ENCODE results near the gene HCFC1.
"Not testable (repeated sequence)": the region's sequence is repeated elsewhere in the genome, so short reads cannot be mapped to it uniquely, and the experiment has no call there.

Gene HCFC1

DNA sequence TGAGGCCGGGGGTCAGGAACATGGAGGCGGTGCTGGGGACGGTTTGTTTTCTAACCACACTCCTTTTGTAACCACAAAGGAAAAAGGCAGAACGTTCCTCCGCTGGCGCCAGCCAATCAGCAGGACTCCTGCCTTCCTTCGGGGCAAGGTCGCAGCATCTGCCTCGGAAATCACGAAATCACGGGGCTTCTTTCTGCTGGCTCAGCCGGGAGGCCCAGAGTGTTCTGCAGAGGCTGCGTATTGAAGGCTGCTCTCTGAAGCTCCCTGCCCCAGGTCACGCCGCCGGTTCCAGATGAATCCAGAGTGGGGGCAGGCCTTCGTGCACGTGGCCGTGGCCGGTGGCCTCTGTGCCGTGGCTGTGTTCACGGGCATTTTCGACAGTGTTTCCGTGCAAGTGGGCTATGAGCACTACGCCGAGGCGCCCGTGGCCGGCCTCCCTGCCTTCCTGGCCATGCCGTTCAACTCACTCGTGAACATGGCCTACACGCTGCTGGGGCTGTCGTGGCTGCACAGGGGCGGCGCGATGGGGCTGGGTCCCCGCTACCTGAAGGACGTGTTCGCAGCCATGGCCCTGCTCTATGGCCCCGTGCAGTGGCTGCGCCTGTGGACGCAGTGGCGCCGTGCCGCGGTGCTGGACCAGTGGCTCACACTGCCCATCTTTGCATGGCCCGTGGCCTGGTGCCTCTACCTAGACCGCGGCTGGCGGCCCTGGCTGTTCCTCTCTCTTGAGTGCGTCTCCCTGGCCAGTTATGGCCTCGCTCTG is 10.3 kb upstream of the HCFC1 start:
- Histone ChIP-seq H3K4me1 (ENCODE audit: control insufficient read depth in 1 of 2, insufficient read depth in 2 of 2, low read length in 2 of 2) (no peaks in the 10 kb centered on the region), H3K36me3 (ENCODE audit: control insufficient read depth in 1 of 2, insufficient read depth in 2 of 2, low read length in 2 of 2) (peaks cover 2 to 5% of the 10 kb centered on the region in 2 experiments), H4K8ac (ENCODE audit: low read depth, low read length) (no peak overlapping the region), H2BK12ac (ENCODE audit: low read length) (no peak overlapping the region), H3K18ac (ENCODE audit: low read length) (no peak overlapping the region), H2BK5ac (ENCODE audit: low read depth, low read length, poor library complexity) (no peak overlapping the region), H2AK5ac (ENCODE audit: low read length) (no peak overlapping the region), H4K12ac (ENCODE audit: low read depth, low read length) (peak overlapping the region; percentile 47), H3K27me3 (ENCODE audit: insufficient read depth, low read length) (no peaks in the 10 kb centered on the region), H3K14ac (ENCODE audit: low read length) (no peak overlapping the region), H3K4me3 (ENCODE audit: low read depth, low read length) (no peak overlapping the region), H3K9me3 (ENCODE audit: insufficient read depth, low read depth, low read length) (no peaks in the 10 kb centered on the region), H4K91ac (ENCODE audit: low read depth, low read length) (no peak overlapping the region), H3K79me2 (ENCODE audit: control insufficient read depth, insufficient read depth, low read length, poor library complexity) (no peaks in the 10 kb centered on the region), H3K4ac (ENCODE audit: low read depth, low read length) (no peak overlapping the region), H2BK120ac (ENCODE audit: insufficient read depth, low read length, poor library complexity) (no peak overlapping the region), H3K4me2 (ENCODE audit: low read length) (no peak overlapping the region), H3K79me1 (ENCODE audit: low read length) (no peaks in the 10 kb centered on the region), H3K23ac (ENCODE audit: low read length) (no peak overlapping the region), H3K27ac (ENCODE audit: low read depth, low read length) (no peak overlapping the region), H2AFZ (ENCODE audit: insufficient read depth, low read length, poor library complexity) (no peak overlapping the region), H3K9ac (ENCODE audit: low read length) (no peak overlapping the region)
- DNase-seq = no peak
- WGBS (ENCODE audit: extremely low coverage, insufficient coverage, insufficient read length) = no CpG with 5 or more reads among the region's 52 CpGs

DNA sequence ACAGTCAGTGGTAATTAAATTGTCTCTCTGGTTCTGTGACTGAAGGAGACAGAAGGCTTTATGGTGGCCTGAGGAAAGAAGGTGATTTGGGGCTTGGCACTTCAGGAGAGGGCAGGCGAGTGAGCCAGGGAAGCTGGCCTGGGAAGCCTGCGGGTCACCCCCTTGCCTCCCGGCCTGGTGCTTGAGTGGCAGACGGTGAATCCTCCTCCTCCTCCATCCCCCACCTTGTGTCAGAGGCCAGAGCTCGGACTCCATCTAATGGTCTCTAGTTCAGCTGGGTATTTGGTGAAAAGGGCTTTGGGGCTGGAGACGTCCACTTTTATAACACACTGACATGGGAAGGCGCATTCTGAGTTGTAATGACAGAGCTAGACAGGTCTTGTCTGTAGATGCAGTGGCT is 9.6 kb upstream of the HCFC1 start:
- no CpG with 5 or more reads among the region's 7 CpGs for WGBS (ENCODE audit: extremely low coverage, insufficient coverage, insufficient read length)
- H3K4me1 ChIP-seq (ENCODE audit: control insufficient read depth in 1 of 2, insufficient read depth in 2 of 2, low read length in 2 of 2) = no peaks in the 10 kb centered on the region
- H3K4me2 ChIP-seq (ENCODE audit: low read length) = no peak overlapping the region

DNA sequence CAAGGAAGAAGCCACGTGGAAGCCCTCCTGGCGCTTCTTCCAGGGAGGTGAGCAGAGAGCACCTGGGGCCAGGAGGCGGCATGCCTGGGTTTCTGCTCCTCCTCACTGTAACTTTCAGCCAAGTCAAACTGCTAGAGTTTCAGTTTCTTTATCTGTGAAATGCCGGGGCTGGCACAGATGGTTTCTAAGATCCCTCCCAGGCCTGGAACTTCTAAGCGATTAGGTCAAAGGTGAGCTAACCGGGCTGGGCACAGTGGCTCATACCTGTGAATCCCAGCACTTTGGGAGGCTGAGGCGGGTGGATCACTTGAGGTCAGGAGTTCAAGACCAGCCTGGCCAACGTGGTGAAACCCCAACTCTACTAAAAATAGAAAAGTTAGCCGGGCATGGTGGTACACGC is 8.8 kb upstream of the HCFC1 start:
- not testable (repeated sequence) for H2BK5ac ChIP-seq (ENCODE audit: low read depth, low read length, poor library complexity); H2BK12ac ChIP-seq (ENCODE audit: low read length); H4K91ac ChIP-seq (ENCODE audit: low read depth, low read length); H2AK5ac ChIP-seq (ENCODE audit: low read length); H3K79me2 ChIP-seq (ENCODE audit: control insufficient read depth, insufficient read depth, low read length, poor library complexity); H3K36me3 ChIP-seq (ENCODE audit: control insufficient read depth in 1 of 2, insufficient read depth in 2 of 2, low read length in 2 of 2); H3K27me3 ChIP-seq (ENCODE audit: insufficient read depth, low read length); H3K14ac ChIP-seq (ENCODE audit: low read length); H3K4me1 ChIP-seq (ENCODE audit: control insufficient read depth in 1 of 2, insufficient read depth in 2 of 2, low read length in 2 of 2); H2BK120ac ChIP-seq (ENCODE audit: insufficient read depth, low read length, poor library complexity); H4K8ac ChIP-seq (ENCODE audit: low read depth, low read length); H3K79me1 ChIP-seq (ENCODE audit: low read length); H4K12ac ChIP-seq (ENCODE audit: low read depth, low read length); H3K27ac ChIP-seq (ENCODE audit: low read depth, low read length); H3K4me3 ChIP-seq (ENCODE audit: low read depth, low read length); H3K9ac ChIP-seq (ENCODE audit: low read length); H3K18ac ChIP-seq (ENCODE audit: low read length); H3K9me3 ChIP-seq (ENCODE audit: insufficient read depth, low read depth, low read length); H3K4ac ChIP-seq (ENCODE audit: low read depth, low read length); DNase-seq; H2AFZ ChIP-seq (ENCODE audit: insufficient read depth, low read length, poor library complexity); H3K4me2 ChIP-seq (ENCODE audit: low read length); H3K23ac ChIP-seq (ENCODE audit: low read length)
- WGBS (ENCODE audit: extremely low coverage, insufficient coverage, insufficient read length) = no CpG with 5 or more reads among the region's 10 CpGs

More for the DNA sequence above, 9.6 kb upstream of the HCFC1 start:
- Histone ChIP-seq H2AFZ (ENCODE audit: insufficient read depth, low read length, poor library complexity) (no peak overlapping the region), H2AK5ac (ENCODE audit: low read length) (no peak overlapping the region), H3K18ac (ENCODE audit: low read length) (no peak overlapping the region), H3K36me3 (ENCODE audit: control insufficient read depth in 1 of 2, insufficient read depth in 2 of 2, low read length in 2 of 2) (peaks cover 2 to 5% of the 10 kb centered on the region in 2 experiments), H4K12ac (ENCODE audit: low read depth, low read length) (no peak overlapping the region), H3K4me3 (ENCODE audit: low read depth, low read length) (no peak overlapping the region), H3K27me3 (ENCODE audit: insufficient read depth, low read length) (no peaks in the 10 kb centered on the region), H2BK5ac (ENCODE audit: low read depth, low read length, poor library complexity) (no peak overlapping the region), H4K8ac (ENCODE audit: low read depth, low read length) (no peak overlapping the region), H3K79me1 (ENCODE audit: low read length) (no peaks in the 10 kb centered on the region), H2BK12ac (ENCODE audit: low read length) (no peak overlapping the region), H3K27ac (ENCODE audit: low read depth, low read length) (no peak overlapping the region), H3K4ac (ENCODE audit: low read depth, low read length) (no peak overlapping the region), H3K79me2 (ENCODE audit: control insufficient read depth, insufficient read depth, low read length, poor library complexity) (no peaks in the 10 kb centered on the region), H3K23ac (ENCODE audit: low read length) (no peak overlapping the region), H3K14ac (ENCODE audit: low read length) (no peak overlapping the region), H3K9me3 (ENCODE audit: insufficient read depth, low read depth, low read length) (no peaks in the 10 kb centered on the region), H4K91ac (ENCODE audit: low read depth, low read length) (no peak overlapping the region), H2BK120ac (ENCODE audit: insufficient read depth, low read length, poor library complexity) (no peak overlapping the region), H3K9ac (ENCODE audit: low read length) (no peak overlapping the region)
- DNase-seq = no peak

DNA sequence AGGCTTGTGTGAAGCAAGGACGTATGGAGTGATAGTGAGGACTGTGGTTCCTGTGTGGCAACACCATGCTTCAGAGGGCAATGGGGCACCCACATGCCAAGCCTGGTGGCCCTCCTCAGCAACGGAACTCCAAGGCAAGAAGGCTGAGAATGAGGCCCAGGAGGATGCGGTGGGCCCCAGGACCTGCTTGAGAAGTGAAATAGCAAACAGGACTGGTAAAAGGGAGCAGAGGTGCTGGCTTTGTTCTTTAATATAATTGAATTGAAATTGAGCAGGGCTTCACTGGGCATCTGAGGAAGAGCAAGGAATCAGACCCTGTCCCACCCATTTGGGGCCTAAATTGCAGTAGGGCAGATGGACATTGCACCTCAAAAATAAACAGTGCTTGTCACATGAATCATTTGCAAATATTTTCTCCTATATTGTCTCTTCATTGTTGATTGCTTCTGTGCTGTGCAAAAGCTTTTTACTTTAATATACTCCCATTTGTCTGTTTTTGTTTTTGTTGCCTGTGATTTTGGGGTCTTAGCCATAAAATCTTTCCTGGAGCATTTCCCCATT is 3.2 kb upstream of the HCFC1 start:
- H4K8ac ChIP-seq (ENCODE audit: low read depth, low read length) = no peak overlapping the region
- H3K14ac ChIP-seq (ENCODE audit: low read length) = no peak overlapping the region
- no CpG with 5 or more reads among the region's 3 CpGs for WGBS (ENCODE audit: extremely low coverage, insufficient coverage, insufficient read length)

More for the DNA sequence above, 3.2 kb upstream of the HCFC1 start:
- H3K4me3 ChIP-seq (ENCODE audit: low read depth, low read length) = no peak overlapping the region
- H3K27me3 ChIP-seq (ENCODE audit: insufficient read depth, low read length) = no peaks in the 10 kb centered on the region
- no peak overlapping the region for H4K12ac ChIP-seq (ENCODE audit: low read depth, low read length)
- H3K79me2 ChIP-seq (ENCODE audit: control insufficient read depth, insufficient read depth, low read length, poor library complexity) = peaks cover 14% of the 10 kb centered on the region
- H4K91ac ChIP-seq (ENCODE audit: low read depth, low read length) = no peak overlapping the region
- H3K36me3 ChIP-seq (ENCODE audit: control insufficient read depth in 1 of 2, insufficient read depth in 2 of 2, low read length in 2 of 2) = no peaks in the 10 kb centered on the region
- H3K9me3 ChIP-seq (ENCODE audit: insufficient read depth, low read depth, low read length) = no peaks in the 10 kb centered on the region
- DNase-seq = no peak
- H3K9ac ChIP-seq (ENCODE audit: low read length) = no peak overlapping the region
- no peak overlapping the region for H3K23ac ChIP-seq (ENCODE audit: low read length)
- H3K27ac ChIP-seq (ENCODE audit: low read depth, low read length) = no peak overlapping the region
- no peak overlapping the region for H2BK120ac ChIP-seq (ENCODE audit: insufficient read depth, low read length, poor library complexity)
- no peak overlapping the region for H2BK12ac ChIP-seq (ENCODE audit: low read length)
- no peak overlapping the region for H2BK5ac ChIP-seq (ENCODE audit: low read depth, low read length, poor library complexity)
- H3K18ac ChIP-seq (ENCODE audit: low read length) = no peak overlapping the region
- H3K4me2 ChIP-seq (ENCODE audit: low read length) = no peak overlapping the region
- H3K79me1 ChIP-seq (ENCODE audit: low read length) = peaks cover 21% of the 10 kb centered on the region
- H3K4ac ChIP-seq (ENCODE audit: low read depth, low read length) = no peak overlapping the region
- H2AK5ac ChIP-seq (ENCODE audit: low read length) = no peak overlapping the region
- H3K4me1 ChIP-seq (ENCODE audit: control insufficient read depth in 1 of 2, insufficient read depth in 2 of 2, low read length in 2 of 2) = peaks cover 0 to 5% of the 10 kb centered on the region in 2 experiments
- no peak overlapping the region for H2AFZ ChIP-seq (ENCODE audit: insufficient read depth, low read length, poor library complexity)
